MM.1S (cell line): Measurements from ENCODE around the gene C2CD3.
A peak's percentile ranks its signal among the peaks of the same experiment; 100 is the strongest.

ENCODE experiments used
- DNase-seq: peaks from one replicate; pipeline ENCODE4 v3.0.0-alpha.2; 2015
- H2AFZ ChIP-seq: fragments of 300-600 bp; sonication (generic); 2 replicates; pipeline ENCODE4 v1.6.0; 2016; ENCODE audit warnings: antibody characterized with exemption, low read length
- H3F3A ChIP-seq: fragments of 300-600 bp; sonication (generic); 2 replicates; pipeline ENCODE4 v1.6.1; 2016; ENCODE audit warnings: mild to moderate bottlenecking, antibody characterized with exemption, low read length, moderate library complexity, mixed read lengths; ENCODE audit not compliant: insufficient read depth
- H3K27ac ChIP-seq: fragments of 300-600 bp; sonication (generic); 2 replicates; pipeline ENCODE4 v1.5.1; 2016; ENCODE audit warnings: mild to moderate bottlenecking, low read length
- H3K27me3 ChIP-seq: fragments of 300-600 bp; sonication (generic); replicated peaks from 2 replicates; pipeline ENCODE4 v1.6.0; 2016; ENCODE audit warnings: low read length; ENCODE audit not compliant: insufficient read depth
- H3K36me3 ChIP-seq: fragments of 300-600 bp; sonication (generic); replicated peaks from 2 replicates; pipeline ENCODE4 v1.6.1; 2016; ENCODE audit warnings: mild to moderate bottlenecking, low read length, mixed read lengths; ENCODE audit not compliant: insufficient read depth
- H3K4me1 ChIP-seq: fragments of 300-600 bp; sonication (generic); 2 replicates; pipeline ENCODE4 v1.6.1; 2016; ENCODE audit warnings: low read length, mixed read lengths
- H3K4me2 ChIP-seq: fragments of 300-600 bp; sonication (generic); 2 replicates; pipeline ENCODE4 v1.6.0; 2016; ENCODE audit warnings: low read depth, low read length
- H3K4me3 ChIP-seq: fragments of 300-600 bp; sonication (generic); 2 replicates; pipeline ENCODE4 v1.5.1; 2016; ENCODE audit warnings: low read length, mixed read lengths
- H3K79me2 ChIP-seq: fragments of 300-600 bp; sonication (generic); 2 replicates; pipeline ENCODE4 v1.6.1; 2016; ENCODE audit warnings: mixed run types, low read length, mixed read lengths
- H3K9ac ChIP-seq: fragments of 300-600 bp; sonication (generic); 2 replicates; pipeline ENCODE4 v1.6.1; 2016; ENCODE audit warnings: low read length, mixed read lengths
- H3K9me2 ChIP-seq: fragments of 300-600 bp; sonication (generic); replicated peaks from 2 replicates; pipeline ENCODE4 v1.6.1; 2016; ENCODE audit warnings: mild to moderate bottlenecking, low read length, mixed read lengths; ENCODE audit not compliant: insufficient read depth
- H3K9me3 ChIP-seq: fragments of 300-600 bp; sonication (generic); replicated peaks from 2 replicates; pipeline ENCODE4 v1.6.1; 2016; ENCODE audit warnings: mild to moderate bottlenecking, low read length, mixed read lengths; ENCODE audit not compliant: insufficient read depth
- H4K20me1 ChIP-seq: fragments of 300-600 bp; sonication (generic); 2 replicates; pipeline ENCODE4 v1.6.1; 2016; ENCODE audit warnings: mild to moderate bottlenecking, low read length, moderate library complexity, mixed read lengths; ENCODE audit not compliant: insufficient read depth
- CTCF ChIP-seq: fragments of 300-600 bp; sonication (generic); IDR thresholded peaks from 2 replicates; pipeline ENCODE4 v1.5.1; 2016; ENCODE audit warnings: antibody characterized with exemption, low read length, mixed read lengths
- EZH2 ChIP-seq: fragments of 300-600 bp; sonication (generic); optimal IDR thresholded peaks from 2 replicates; pipeline ENCODE3; 2017; ENCODE audit warnings: low read depth, mild to moderate bottlenecking, antibody characterized with exemption, low read length, mixed read lengths
- EZH2phosphoT487 ChIP-seq: fragments of 300-600 bp; sonication (generic); IDR thresholded peaks from 2 replicates; pipeline ENCODE4 v1.6.1; 2018; ENCODE audit warnings: antibody characterized with exemption, low read length

The C2CD3 gene

GRCh38 chr11:73991471-73992006 lies 179.3 kb downstream of the C2CD3 start:
- no peaks in the 10 kb centered on the region for H3K27me3 ChIP-seq
- H2AFZ ChIP-seq = no peak overlapping the region
- H3F3A ChIP-seq = no peaks in the 10 kb centered on the region
- H3K4me3 ChIP-seq = no peak overlapping the region
- no peaks in the 10 kb centered on the region for H3K9me3 ChIP-seq
- no peak overlapping the region for H3K4me2 ChIP-seq
- H3K79me2 ChIP-seq = no peaks in the 10 kb centered on the region
- H3K36me3 ChIP-seq = no peaks in the 10 kb centered on the region
- TF ChIP-seq EZH2phosphoT487 (no peak), EZH2 (no peak), CTCF (no peak)
- no peak overlapping the region for H3K27ac ChIP-seq
- no peaks in the 10 kb centered on the region for H4K20me1 ChIP-seq
- no peaks in the 10 kb centered on the region for H3K9me2 ChIP-seq
- peak; percentile 40 for DNase-seq
- H3K9ac ChIP-seq = no peak overlapping the region
- peaks cover 5% of the 10 kb centered on the region; the same call in 1 of the 2 replicates for H3K4me1 ChIP-seq

- Histone ChIP-seq H3K4me2 (no peak overlapping the region), H3K36me3 (no peaks in the 10 kb centered on the region), H3K79me2 (no peaks in the 10 kb centered on the region), H3K9ac (no peak overlapping the region), H3K4me3 (no peak overlapping the region), H4K20me1 (no peaks in the 10 kb centered on the region), H3K9me2 (no peaks in the 10 kb centered on the region), H3K27ac (no peak overlapping the region), H2AFZ (no peak overlapping the region), H3K9me3 (no peaks in the 10 kb centered on the region), H3K27me3 (no peaks in the 10 kb centered on the region), H3F3A (no peaks in the 10 kb centered on the region), H3K4me1 (peaks cover 5% of the 10 kb centered on the region; the same call in 1 of the 2 replicates)
- TF ChIP-seq EZH2 (no peak), EZH2phosphoT487 (no peak), CTCF (no peak)
- no peak for DNase-seq
Observed at GRCh38 chr11:73990730-73991129, 180.1 kb downstream of the C2CD3 start.

GRCh38 chr11:73989156-73989555 lies 181.6 kb downstream of the C2CD3 start:
- no peak for DNase-seq
- TF ChIP-seq EZH2 = no peak
- TF ChIP-seq EZH2phosphoT487 = no peak
- no peak for TF ChIP-seq CTCF

More at GRCh38 chr11:73989156-73989555, 181.6 kb downstream of the C2CD3 start:
- no peaks in the 10 kb centered on the region for H3K27me3 ChIP-seq
- no peaks in the 10 kb centered on the region for H3K79me2 ChIP-seq
- no peaks in the 10 kb centered on the region for H3K9me2 ChIP-seq
- H3K4me3 ChIP-seq = no peak overlapping the region
- no peaks in the 10 kb centered on the region for H4K20me1 ChIP-seq
- H3K9ac ChIP-seq = no peak overlapping the region
- H3K27ac ChIP-seq = no peak overlapping the region
- no peaks in the 10 kb centered on the region for H3K9me3 ChIP-seq
- H3K4me2 ChIP-seq = no peak overlapping the region
- H3K36me3 ChIP-seq = no peaks in the 10 kb centered on the region
- H3F3A ChIP-seq = no peaks in the 10 kb centered on the region
- peaks cover 5% of the 10 kb centered on the region; the same call in 1 of the 2 replicates for H3K4me1 ChIP-seq
- H2AFZ ChIP-seq = no peak overlapping the region
